ENCODE results near the gene CCDC167. TPM values are rescaled to one million over a fixed set of nuclear protein-coding genes. Genes with fewer than 3 reads are reported as not detected.
A peak's percentile ranks its signal among the peaks of the same experiment; 100 is the strongest.

Gene CCDC167
- total and polyA plus RNA-seq, 2 of the 8 experiments (the other 6 are each of a cell fraction or from before 2014, with no cell fraction given): 11.0 to 26.5 TPM

- no peak for TF ChIP-seq USF2 (IDR thresholded peaks at IDR 0.05; ENCODE audit: low read length)
- TF ChIP-seq, protein P1, sequence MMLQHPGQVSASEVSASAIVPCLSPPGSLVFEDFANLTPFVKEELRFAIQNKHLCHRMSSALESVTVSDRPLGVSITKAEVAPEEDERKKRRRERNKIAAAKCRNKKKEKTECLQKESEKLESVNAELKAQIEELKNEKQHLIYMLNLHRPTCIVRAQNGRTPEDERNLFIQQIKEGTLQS (IDR thresholded peaks at IDR 0.05; ENCODE audit: insufficient read depth, low read depth, low read length): no peak
- no peak for TF ChIP-seq KDM5A (IDR thresholded peaks at IDR 0.05; ENCODE audit: low read length)
- TF ChIP-seq RBBP5 (IDR thresholded peaks at IDR 0.05; ENCODE audit: borderline replicate concordance, low read depth, low read length): 0 out of 2 replicates have a peak, but pooled peaks have one; percentile 38
- TF ChIP-seq EP300 (IDR thresholded peaks at IDR 0.05; ENCODE audit: borderline replicate concordance in 1 of 2, low read depth in 2 of 2, low read length in 2 of 2): no peak
Observed at GRCh38 chr6:37511910-37512399, 12.3 kb upstream of the CCDC167 start (continued).
